ENCODE measurements around the gene NDUFS6.

DNA sequence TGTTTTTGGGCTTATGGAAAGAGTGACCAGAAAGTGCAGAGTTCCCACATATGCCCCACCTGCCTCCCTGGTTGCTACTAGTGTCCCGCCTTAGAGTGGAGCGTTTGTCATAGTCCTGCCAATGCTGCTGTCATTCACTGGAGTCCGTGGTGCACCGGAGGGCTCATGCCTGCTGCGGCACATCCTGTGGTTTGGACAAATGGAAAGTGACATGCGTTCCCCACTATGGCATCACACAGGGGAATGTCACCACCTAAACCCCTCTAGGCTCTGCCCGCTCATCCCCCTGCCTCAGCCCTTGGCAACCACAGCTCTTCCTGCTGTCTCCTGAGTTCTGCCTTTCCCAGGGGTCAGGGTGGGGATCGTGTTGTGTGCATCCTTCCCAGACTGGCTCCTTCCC, 52.3 kb downstream of the NDUFS6 start:
- TF ChIP-seq, protein P1, sequence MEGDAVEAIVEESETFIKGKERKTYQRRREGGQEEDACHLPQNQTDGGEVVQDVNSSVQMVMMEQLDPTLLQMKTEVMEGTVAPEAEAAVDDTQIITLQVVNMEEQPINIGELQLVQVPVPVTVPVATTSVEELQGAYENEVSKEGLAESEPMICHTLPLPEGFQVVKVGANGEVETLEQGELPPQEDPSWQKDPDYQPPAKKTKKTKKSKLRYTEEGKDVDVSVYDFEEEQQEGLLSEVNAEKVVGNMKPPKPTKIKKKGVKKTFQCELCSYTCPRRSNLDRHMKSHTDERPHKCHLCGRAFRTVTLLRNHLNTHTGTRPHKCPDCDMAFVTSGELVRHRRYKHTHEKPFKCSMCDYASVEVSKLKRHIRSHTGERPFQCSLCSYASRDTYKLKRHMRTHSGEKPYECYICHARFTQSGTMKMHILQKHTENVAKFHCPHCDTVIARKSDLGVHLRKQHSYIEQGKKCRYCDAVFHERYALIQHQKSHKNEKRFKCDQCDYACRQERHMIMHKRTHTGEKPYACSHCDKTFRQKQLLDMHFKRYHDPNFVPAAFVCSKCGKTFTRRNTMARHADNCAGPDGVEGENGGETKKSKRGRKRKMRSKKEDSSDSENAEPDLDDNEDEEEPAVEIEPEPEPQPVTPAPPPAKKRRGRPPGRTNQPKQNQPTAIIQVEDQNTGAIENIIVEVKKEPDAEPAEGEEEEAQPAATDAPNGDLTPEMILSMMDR (IDR thresholded peaks at IDR 0.05): no peak
- TF ChIP-seq POLR2A (IDR thresholded peaks at IDR 0.05): no peak

Measured in lower leg skin (tissue), 3 donors.